GM21390 (cell line): Measurements from ENCODE around the gene CEBPA.

Source experiments
- ATAC-seq: cut with Tn5 transposase; IDR thresholded peaks from one replicate; pipeline ENCODE4 v1.9.1; 2021; ENCODE audit not compliant: unreplicated experiment

The CEBPA gene

GRCh38 chr19:33273881-33274662, 28.3 kb downstream of the CEBPA start:
- ATAC-seq: no peak

- no peak for ATAC-seq
These were observed 29.1 kb downstream of the CEBPA start for GRCh38 chr19:33273065-33273736.

- ATAC-seq: no peak
These were observed 30.9 kb downstream of the CEBPA start for GRCh38 chr19:33271246-33272021.

GRCh38 chr19:33270769-33271168, 31.6 kb downstream of the CEBPA start:
- no peak for ATAC-seq

- no peak for ATAC-seq
These were observed 33.3 kb downstream of the CEBPA start for GRCh38 chr19:33269016-33269415.

GRCh38 chr19:33268162-33268991, 34.0 kb downstream of the CEBPA start:
- ATAC-seq: no peak

GRCh38 chr19:33267706-33268105, 34.6 kb downstream of the CEBPA start:
- no peak for ATAC-seq

GRCh38 chr19:33266974-33267484, 35.3 kb downstream of the CEBPA start:
- ATAC-seq: no peak

- no peak for ATAC-seq
These were observed 37.4 kb downstream of the CEBPA start for GRCh38 chr19:33264881-33265445.

- ATAC-seq: no peak
These were observed 38.9 kb downstream of the CEBPA start for GRCh38 chr19:33263325-33264023.

- ATAC-seq: no peak
These were observed 40.7 kb downstream of the CEBPA start for GRCh38 chr19:33261511-33262189.

- no peak for ATAC-seq
These were observed 41.5 kb downstream of the CEBPA start for GRCh38 chr19:33260628-33261418.

- ATAC-seq: no peak
These were observed 42.8 kb downstream of the CEBPA start for GRCh38 chr19:33259539-33259938.

- ATAC-seq: no peak
These were observed 44.5 kb downstream of the CEBPA start for GRCh38 chr19:33257828-33258227.

GRCh38 chr19:33256261-33256660, 46.1 kb downstream of the CEBPA start:
- no peak for ATAC-seq

- ATAC-seq: no peak
These were observed 46.6 kb downstream of the CEBPA start for GRCh38 chr19:33255781-33256180.

GRCh38 chr19:33254245-33254824, 48.0 kb downstream of the CEBPA start:
- ATAC-seq: no peak

GRCh38 chr19:33252971-33253370, 49.4 kb downstream of the CEBPA start:
- no peak for ATAC-seq
